GM12878 (cell line): Measurements from ENCODE around the gene FBF1.

Experiments used
- IKZF2 ChIP-seq, 2 experiments: fragments of 450-650 bp; IDR thresholded peaks; 2 replicates each; pipeline ENCODE4 v1.6.1; 2017; ENCODE audit warnings: mild to moderate bottlenecking in 2 of 2, moderate library complexity in 2 of 2
- KLF5 ChIP-seq: fragments of 450-650 bp; IDR thresholded peaks from 2 replicates; pipeline ENCODE4 v1.6.1; 2014; ENCODE audit warnings: mild to moderate bottlenecking; ENCODE audit not compliant: partially characterized antibody
- MXI1 ChIP-seq: fragments of 150-350 bp; IDR thresholded peaks from 2 replicates; pipeline ENCODE4 v1.6.1; 2011; ENCODE audit warnings: low read depth, mild to moderate bottlenecking, inconsistent platforms, low read length, improper control_type of control experiment
- POLR2AphosphoS5 ChIP-seq: IDR thresholded peaks from 2 replicates; pipeline ENCODE4 v1.6.1; 2011; ENCODE audit warnings: mild to moderate bottlenecking, low read length, inconsistent platforms
- ZNF24 ChIP-seq: fragments of 450-650 bp; IDR thresholded peaks from 2 replicates; pipeline ENCODE4 v1.6.1; 2017; ENCODE audit warnings: antibody characterized with exemption, mild to moderate bottlenecking
- TF ChIP-seq, protein P1 (sequence below), 3 experiments: IDR thresholded peaks in 2 of 3; conservative IDR thresholded peaks in 1 of 3; 2 replicates each; pipeline ENCODE4 v1.5.1; 2011; ENCODE audit warnings: low read depth in 3 of 3, low read length in 3 of 3, mild to moderate bottlenecking in 3 of 3, control low read depth in 2 of 3, moderate library complexity in 2 of 3, inconsistent platforms in 1 of 3, mixed read lengths in 1 of 3; ENCODE audit not compliant: control insufficient read depth in 2 of 3, insufficient read depth in 1 of 3; ENCODE audit errors: extremely low read depth in 1 of 3
- TF ChIP-seq, protein P2 (sequence below): IDR thresholded peaks from 2 replicates; pipeline ENCODE4 v1.6.1; 2012; ENCODE audit warnings: mild to moderate bottlenecking, low read depth, low read length
- TF ChIP-seq, protein P3 (sequence below): fragments of 450-650 bp; IDR thresholded peaks from 2 replicates; pipeline ENCODE4 v1.6.1; 2016; ENCODE audit warnings: mild to moderate bottlenecking

DNA sequence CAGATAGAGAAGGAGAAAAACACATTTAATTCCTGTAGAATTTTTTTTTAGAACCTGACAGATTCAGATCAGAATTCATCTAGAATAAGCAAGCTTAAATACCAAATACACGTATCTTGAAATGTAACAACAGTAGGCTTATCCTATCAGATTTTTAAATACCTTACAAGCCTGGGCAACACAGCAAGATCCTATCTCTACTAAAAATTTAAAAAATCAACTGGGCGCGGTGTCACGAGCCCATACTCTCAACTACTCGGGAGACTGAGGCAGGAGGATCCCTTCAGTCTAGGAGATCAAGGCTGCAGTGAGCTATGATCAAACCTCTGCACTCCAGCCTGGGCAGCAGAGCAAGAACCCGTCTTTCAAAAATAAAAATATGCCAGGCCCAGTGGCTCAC lies 24.6 kb upstream of the FBF1 start:
- TF ChIP-seq ZNF24 (no peak), MXI1 (no peak), POLR2AphosphoS5 (no peak), IKZF2 (IDR thresholded peaks at IDR 0.05) (no peak), KLF5 (no peak)
- TF ChIP-seq, protein P1, sequence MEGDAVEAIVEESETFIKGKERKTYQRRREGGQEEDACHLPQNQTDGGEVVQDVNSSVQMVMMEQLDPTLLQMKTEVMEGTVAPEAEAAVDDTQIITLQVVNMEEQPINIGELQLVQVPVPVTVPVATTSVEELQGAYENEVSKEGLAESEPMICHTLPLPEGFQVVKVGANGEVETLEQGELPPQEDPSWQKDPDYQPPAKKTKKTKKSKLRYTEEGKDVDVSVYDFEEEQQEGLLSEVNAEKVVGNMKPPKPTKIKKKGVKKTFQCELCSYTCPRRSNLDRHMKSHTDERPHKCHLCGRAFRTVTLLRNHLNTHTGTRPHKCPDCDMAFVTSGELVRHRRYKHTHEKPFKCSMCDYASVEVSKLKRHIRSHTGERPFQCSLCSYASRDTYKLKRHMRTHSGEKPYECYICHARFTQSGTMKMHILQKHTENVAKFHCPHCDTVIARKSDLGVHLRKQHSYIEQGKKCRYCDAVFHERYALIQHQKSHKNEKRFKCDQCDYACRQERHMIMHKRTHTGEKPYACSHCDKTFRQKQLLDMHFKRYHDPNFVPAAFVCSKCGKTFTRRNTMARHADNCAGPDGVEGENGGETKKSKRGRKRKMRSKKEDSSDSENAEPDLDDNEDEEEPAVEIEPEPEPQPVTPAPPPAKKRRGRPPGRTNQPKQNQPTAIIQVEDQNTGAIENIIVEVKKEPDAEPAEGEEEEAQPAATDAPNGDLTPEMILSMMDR (IDR thresholded peaks at IDR 0.05 in 2 of 3, conservative IDR thresholded peaks at IDR 0.05 in 1 of 3; ENCODE audit: control insufficient read depth in 2 of 3, extremely low read depth in 1 of 3, insufficient read depth in 1 of 3, low read depth in 3 of 3, low read length in 3 of 3) = no peak
- TF ChIP-seq, protein P2, sequence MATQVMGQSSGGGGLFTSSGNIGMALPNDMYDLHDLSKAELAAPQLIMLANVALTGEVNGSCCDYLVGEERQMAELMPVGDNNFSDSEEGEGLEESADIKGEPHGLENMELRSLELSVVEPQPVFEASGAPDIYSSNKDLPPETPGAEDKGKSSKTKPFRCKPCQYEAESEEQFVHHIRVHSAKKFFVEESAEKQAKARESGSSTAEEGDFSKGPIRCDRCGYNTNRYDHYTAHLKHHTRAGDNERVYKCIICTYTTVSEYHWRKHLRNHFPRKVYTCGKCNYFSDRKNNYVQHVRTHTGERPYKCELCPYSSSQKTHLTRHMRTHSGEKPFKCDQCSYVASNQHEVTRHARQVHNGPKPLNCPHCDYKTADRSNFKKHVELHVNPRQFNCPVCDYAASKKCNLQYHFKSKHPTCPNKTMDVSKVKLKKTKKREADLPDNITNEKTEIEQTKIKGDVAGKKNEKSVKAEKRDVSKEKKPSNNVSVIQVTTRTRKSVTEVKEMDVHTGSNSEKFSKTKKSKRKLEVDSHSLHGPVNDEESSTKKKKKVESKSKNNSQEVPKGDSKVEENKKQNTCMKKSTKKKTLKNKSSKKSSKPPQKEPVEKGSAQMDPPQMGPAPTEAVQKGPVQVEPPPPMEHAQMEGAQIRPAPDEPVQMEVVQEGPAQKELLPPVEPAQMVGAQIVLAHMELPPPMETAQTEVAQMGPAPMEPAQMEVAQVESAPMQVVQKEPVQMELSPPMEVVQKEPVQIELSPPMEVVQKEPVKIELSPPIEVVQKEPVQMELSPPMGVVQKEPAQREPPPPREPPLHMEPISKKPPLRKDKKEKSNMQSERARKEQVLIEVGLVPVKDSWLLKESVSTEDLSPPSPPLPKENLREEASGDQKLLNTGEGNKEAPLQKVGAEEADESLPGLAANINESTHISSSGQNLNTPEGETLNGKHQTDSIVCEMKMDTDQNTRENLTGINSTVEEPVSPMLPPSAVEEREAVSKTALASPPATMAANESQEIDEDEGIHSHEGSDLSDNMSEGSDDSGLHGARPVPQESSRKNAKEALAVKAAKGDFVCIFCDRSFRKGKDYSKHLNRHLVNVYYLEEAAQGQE = no peak
- TF ChIP-seq, protein P3, sequence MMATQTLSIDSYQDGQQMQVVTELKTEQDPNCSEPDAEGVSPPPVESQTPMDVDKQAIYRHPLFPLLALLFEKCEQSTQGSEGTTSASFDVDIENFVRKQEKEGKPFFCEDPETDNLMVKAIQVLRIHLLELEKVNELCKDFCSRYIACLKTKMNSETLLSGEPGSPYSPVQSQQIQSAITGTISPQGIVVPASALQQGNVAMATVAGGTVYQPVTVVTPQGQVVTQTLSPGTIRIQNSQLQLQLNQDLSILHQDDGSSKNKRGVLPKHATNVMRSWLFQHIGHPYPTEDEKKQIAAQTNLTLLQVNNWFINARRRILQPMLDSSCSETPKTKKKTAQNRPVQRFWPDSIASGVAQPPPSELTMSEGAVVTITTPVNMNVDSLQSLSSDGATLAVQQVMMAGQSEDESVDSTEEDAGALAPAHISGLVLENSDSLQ = no peak
